Liver (tissue), 9 donors: ENCODE measurements around the gene BACH1. TPM values are rescaled to one million over a fixed set of nuclear protein-coding genes. Genes with fewer than 3 reads are reported as not detected.

Experiments used
- DNase-seq: peaks from one replicate; pipeline ENCODE4 v3.0.0-alpha.2; 2017; ENCODE audit warnings: low spot score
- H3K27ac ChIP-seq, 2 donors: one replicate each; pipeline ENCODE4 v1.7.0; 2013; ENCODE audit warnings: inconsistent platforms in 2 of 2, low read length in 2 of 2, control low read depth in 1 of 2, low read depth in 1 of 2, mild to moderate bottlenecking in 1 of 2
- H3K27me3 ChIP-seq, 4 donors: one replicate each; pipeline versions ENCODE4 v1.6.1 to v1.7.0; 2013; ENCODE audit warnings: low read length in 3 of 4, inconsistent platforms in 1 of 4, mild to moderate bottlenecking in 1 of 4, moderate library complexity in 1 of 4; ENCODE audit not compliant: control insufficient read depth in 4 of 4, insufficient read depth in 4 of 4
- H3K36me3 ChIP-seq, 4 donors: one replicate each; pipeline versions ENCODE4 v1.6.1 to v1.7.0; 2013; ENCODE audit warnings: low read length in 3 of 4, mild to moderate bottlenecking in 3 of 4, low read depth in 1 of 4, moderate library complexity in 1 of 4; ENCODE audit not compliant: control insufficient read depth in 4 of 4, insufficient read depth in 3 of 4
- H3K4me1 ChIP-seq, 4 donors: one replicate each; pipeline versions ENCODE4 v1.6.1 to v1.7.0; 2013; ENCODE audit warnings: low read length in 3 of 4, mild to moderate bottlenecking in 3 of 4, moderate library complexity in 1 of 4; ENCODE audit not compliant: control insufficient read depth in 4 of 4, insufficient read depth in 4 of 4
- H3K4me3 ChIP-seq, 3 donors: one replicate each; pipeline versions ENCODE4 v1.6.1 to v1.7.0; 2013; ENCODE audit warnings: low read length in 3 of 3, control low read depth in 1 of 3, low read depth in 1 of 3, mild to moderate bottlenecking in 1 of 3
- H3K9ac ChIP-seq, 2 donors: one replicate each; pipeline ENCODE4 v1.7.0; 2013; ENCODE audit warnings: low read length in 2 of 2, mild to moderate bottlenecking in 2 of 2, moderate library complexity in 2 of 2, control low read depth in 1 of 2, low read depth in 1 of 2
- H3K9me3 ChIP-seq, 4 donors: one replicate each; pipeline versions ENCODE4 v1.6.1 to v1.7.0; 2013; ENCODE audit warnings: low read length in 3 of 4; ENCODE audit not compliant: control insufficient read depth in 4 of 4
- ATF3 ChIP-seq: IDR thresholded peaks from 2 replicates; pipeline ENCODE4 v1.6.1; 2016; ENCODE audit warnings: antibody characterized with exemption
- CTCF ChIP-seq: fragments of 150-350 bp; IDR thresholded peaks from 2 replicates; pipeline ENCODE4 v1.5.1; 2017; ENCODE audit warnings: improper control_type of control experiment, low read depth, low read length; ENCODE audit not compliant: missing input control
- EGR1 ChIP-seq, 2 donors: IDR thresholded peaks; 2 replicates each; pipeline ENCODE4 v1.6.1; 2016 to 2018; ENCODE audit warnings: antibody characterized with exemption in 2 of 2, low read depth in 2 of 2
- FOXA2 ChIP-seq: IDR thresholded peaks from 2 replicates; pipeline ENCODE4 v1.6.1; 2016; ENCODE audit warnings: antibody characterized with exemption
- HNF4A ChIP-seq, 2 donors: conservative IDR thresholded peaks; 2 replicates each; pipeline ENCODE4 v1.6.1; 2016; ENCODE audit warnings: antibody characterized with exemption in 2 of 2, mild to moderate bottlenecking in 2 of 2
- HNF4G ChIP-seq: IDR thresholded peaks from 2 replicates; pipeline ENCODE4 v1.6.1; 2016; ENCODE audit warnings: antibody characterized with exemption
- JUND ChIP-seq, 2 donors: IDR thresholded peaks; 2 replicates each; pipeline ENCODE4 v1.6.1; 2016; ENCODE audit warnings: antibody characterized with exemption in 2 of 2
- MAX ChIP-seq: IDR thresholded peaks from 2 replicates; pipeline ENCODE4 v1.6.1; 2016; ENCODE audit warnings: antibody characterized with exemption
- NR2F2 ChIP-seq: IDR thresholded peaks from 2 replicates; pipeline ENCODE4 v1.6.1; 2016; ENCODE audit warnings: antibody characterized with exemption
- RAD21 ChIP-seq, 2 donors: IDR thresholded peaks; 2 replicates each; pipeline ENCODE4 v1.6.1; 2016; ENCODE audit warnings: antibody characterized with exemption in 2 of 2, mild to moderate bottlenecking in 2 of 2
- REST ChIP-seq: IDR thresholded peaks from 2 replicates; pipeline ENCODE4 v1.6.1; 2016; ENCODE audit warnings: antibody characterized with exemption, mild to moderate bottlenecking
- TAF1 ChIP-seq: conservative IDR thresholded peaks from 2 replicates; pipeline ENCODE4 v1.6.1; 2016; ENCODE audit warnings: antibody characterized with exemption, mild to moderate bottlenecking
- YY1 ChIP-seq: IDR thresholded peaks from 2 replicates; pipeline ENCODE4 v1.6.1; 2016; ENCODE audit warnings: antibody characterized with exemption, mild to moderate bottlenecking
- ZBTB33 ChIP-seq: IDR thresholded peaks from 2 replicates; pipeline ENCODE4 v1.6.1; 2016; ENCODE audit warnings: antibody characterized with exemption
- WGBS: extraction: QIAGEN DNeasy Blood & Tissue Kit; methylation state at CpG from one replicate; pipeline ENCODE4 v1.1.7; 2013; 5-methylcytosine and 5-hydroxymethylcytosine counted together
- polyA plus RNA-seq, 2 donors: library from polyadenylated mRNA; stranded (reverse) in 1 of 2; unstranded in 1 of 2; fragments of 200-250 nt in 1 of 2; fragments of >200 nt in 1 of 2; fragmentation: Nextera tagmentation in 1 of 2; extraction: Ambion mirVana in 1 of 2; gene quantifications; one replicate each; pipeline versions ENCODE4 v1.2.1 to v1.2.3, GENCODE V29; 2013 to 2015
- total RNA-seq, 2 donors: library from RNA; depleted of rRNA; stranded (reverse); fragments of >200 nt; gene quantifications; one replicate each; pipeline ENCODE4 v1.2.3, GENCODE V29; 2014
- donor health status: healthy.
- donor health status: healthy.
- donor health status: healthy.
- donor health status: healthy.
- donor health status: healthy.

BACH1 gene
- total and polyA plus RNA-seq, 4 donors: 7.5 to 47.1 (median 19.9) TPM

GRCh38 chr21:29290240-29290639 is 8.5 kb upstream of the BACH1 start:
- no peaks in the 10 kb centered on the region for H3K27me3 ChIP-seq
- 74% methylated on average over 1 of the region's 1 CpG for WGBS
- TF ChIP-seq NR2F2 (no peak), ZBTB33 (no peak), TAF1 (no peak), ATF3 (no peak), HNF4G (no peak), FOXA2 (no peak), REST (no peak), RAD21 (IDR thresholded peaks at IDR 0.05) (no peak), EGR1 (IDR thresholded peaks at IDR 0.05; ENCODE audit: low read depth in 2 of 2) (no peak), HNF4A (conservative IDR thresholded peaks at IDR 0.05) (no peak)
- H3K4me3 ChIP-seq: no peak overlapping the region
- DNase-seq: no peak
- no peak overlapping the region for H3K27ac ChIP-seq
- H3K36me3 ChIP-seq: no peaks in the 10 kb centered on the region
- no peak overlapping the region for H3K9ac ChIP-seq
- peaks cover 0 to 18% (median 5%) of the 10 kb centered on the region in 4 donors for H3K4me1 ChIP-seq
- H3K9me3 ChIP-seq: no peaks in the 10 kb centered on the region

- H3K27me3 ChIP-seq: no peaks in the 10 kb centered on the region
- no peak overlapping the region for H3K4me3 ChIP-seq
- no peak overlapping the region for H3K9ac ChIP-seq
- peaks cover 0 to 20% (median 7%) of the 10 kb centered on the region in 4 donors for H3K4me1 ChIP-seq
- WGBS: 96% methylated on average over 2 of the region's 2 CpGs
- TF ChIP-seq ATF3 (no peak), MAX (no peak), JUND (IDR thresholded peaks at IDR 0.05) (no peak), RAD21 (IDR thresholded peaks at IDR 0.05) (no peak), HNF4G (no peak), EGR1 (IDR thresholded peaks at IDR 0.05; ENCODE audit: low read depth in 2 of 2) (no peak), CTCF (no peak), YY1 (no peak)
- no peak for DNase-seq
- no peaks in the 10 kb centered on the region for H3K36me3 ChIP-seq
- H3K9me3 ChIP-seq: no peaks in the 10 kb centered on the region
- H3K27ac ChIP-seq: no peak overlapping the region
Observed at GRCh38 chr21:29293495-29293894, 5.2 kb upstream of the BACH1 start.
